ENCODE data around the gene C2orf76. TPM values are rescaled to one million over a fixed set of nuclear protein-coding genes. Genes with fewer than 3 reads are reported as not detected.

C2orf76 gene
- total RNA-seq, 1 donor from 2014 or later = 11.7 TPM

DNA sequence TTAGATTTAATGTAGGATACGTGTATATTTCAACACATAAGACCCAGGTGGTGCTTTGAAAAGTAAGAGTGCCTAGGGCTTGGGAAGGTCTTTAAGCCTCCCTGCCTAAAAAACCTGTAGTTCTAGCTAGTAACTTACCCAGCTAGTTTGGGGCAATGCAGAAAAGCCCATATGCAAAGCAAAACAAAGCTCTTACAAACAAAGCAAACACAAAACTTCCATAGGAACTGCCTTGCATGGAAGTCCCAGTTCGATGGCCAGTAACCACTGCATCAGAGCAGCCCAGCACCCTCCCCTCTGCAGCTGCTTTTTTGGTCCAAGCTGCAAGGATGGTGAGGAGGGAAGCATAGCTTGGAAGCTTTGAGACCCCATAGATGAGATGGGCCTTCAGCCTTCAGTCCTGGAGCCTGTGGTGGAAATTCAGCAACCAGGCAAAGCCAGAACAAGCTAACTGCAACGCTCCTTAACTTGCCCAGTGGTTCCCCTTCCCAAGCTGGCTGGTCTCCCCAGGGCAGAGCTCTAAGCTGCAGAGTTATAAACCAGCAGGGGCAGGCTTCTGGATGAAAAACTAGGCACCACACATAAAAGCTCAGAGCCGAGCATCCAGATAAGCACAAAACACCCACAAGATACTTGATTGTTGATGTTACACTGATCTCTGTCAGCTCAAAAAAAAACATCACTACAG lies 16.2 kb downstream of the C2orf76 start:
- Mint-ChIP-seq H3K4me3 (peak overlapping the region; percentile 14), H3K27ac (peak overlapping the region; percentile 93), H3K36me3 (no peaks in the 10 kb centered on the region), H3K9me3 (no peaks in the 10 kb centered on the region), H3K4me1 (ENCODE audit: unreplicated experiment) (peaks cover 5% of the 10 kb centered on the region), H3K27me3 (no peaks in the 10 kb centered on the region)
- TF ChIP-seq, protein P1, sequence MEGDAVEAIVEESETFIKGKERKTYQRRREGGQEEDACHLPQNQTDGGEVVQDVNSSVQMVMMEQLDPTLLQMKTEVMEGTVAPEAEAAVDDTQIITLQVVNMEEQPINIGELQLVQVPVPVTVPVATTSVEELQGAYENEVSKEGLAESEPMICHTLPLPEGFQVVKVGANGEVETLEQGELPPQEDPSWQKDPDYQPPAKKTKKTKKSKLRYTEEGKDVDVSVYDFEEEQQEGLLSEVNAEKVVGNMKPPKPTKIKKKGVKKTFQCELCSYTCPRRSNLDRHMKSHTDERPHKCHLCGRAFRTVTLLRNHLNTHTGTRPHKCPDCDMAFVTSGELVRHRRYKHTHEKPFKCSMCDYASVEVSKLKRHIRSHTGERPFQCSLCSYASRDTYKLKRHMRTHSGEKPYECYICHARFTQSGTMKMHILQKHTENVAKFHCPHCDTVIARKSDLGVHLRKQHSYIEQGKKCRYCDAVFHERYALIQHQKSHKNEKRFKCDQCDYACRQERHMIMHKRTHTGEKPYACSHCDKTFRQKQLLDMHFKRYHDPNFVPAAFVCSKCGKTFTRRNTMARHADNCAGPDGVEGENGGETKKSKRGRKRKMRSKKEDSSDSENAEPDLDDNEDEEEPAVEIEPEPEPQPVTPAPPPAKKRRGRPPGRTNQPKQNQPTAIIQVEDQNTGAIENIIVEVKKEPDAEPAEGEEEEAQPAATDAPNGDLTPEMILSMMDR (conservative IDR thresholded peaks at IDR 0.05) = peak; percentile 15
- no peak for DNase-seq (ENCODE audit: extremely low spot score, unreplicated experiment)

DNA sequence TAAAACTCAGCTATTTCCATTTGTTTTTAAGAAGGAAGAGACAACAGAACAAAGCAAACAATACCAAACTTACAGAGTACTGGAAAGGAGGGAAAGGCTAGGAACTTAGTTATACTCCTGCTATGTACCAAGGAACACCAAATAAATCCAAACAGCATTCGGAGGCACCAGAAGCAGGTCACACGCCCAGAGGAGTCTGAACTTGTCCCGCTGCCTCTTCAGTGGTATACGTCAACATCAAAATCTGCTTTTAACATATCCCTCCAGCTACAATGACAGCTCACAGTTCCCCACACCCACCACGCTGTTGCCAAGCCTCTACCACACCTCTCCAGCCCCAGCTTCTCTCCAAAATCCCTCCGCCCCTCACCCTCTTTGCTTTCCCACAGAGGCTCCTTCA lies 17.3 kb downstream of the C2orf76 start:
- H3K27ac Mint-ChIP-seq = peak overlapping the region; percentile 93
- H3K27me3 Mint-ChIP-seq = no peaks in the 10 kb centered on the region
- TF ChIP-seq, protein P1 (conservative IDR thresholded peaks at IDR 0.05) = no peak
- no peaks in the 10 kb centered on the region for H3K9me3 Mint-ChIP-seq
- H3K4me3 Mint-ChIP-seq = peak overlapping the region; percentile 80
- peaks cover 5% of the 10 kb centered on the region for H3K4me1 Mint-ChIP-seq (ENCODE audit: unreplicated experiment)
- no peaks in the 10 kb centered on the region for H3K36me3 Mint-ChIP-seq
- no peak for DNase-seq (ENCODE audit: extremely low spot score, unreplicated experiment)

DNA sequence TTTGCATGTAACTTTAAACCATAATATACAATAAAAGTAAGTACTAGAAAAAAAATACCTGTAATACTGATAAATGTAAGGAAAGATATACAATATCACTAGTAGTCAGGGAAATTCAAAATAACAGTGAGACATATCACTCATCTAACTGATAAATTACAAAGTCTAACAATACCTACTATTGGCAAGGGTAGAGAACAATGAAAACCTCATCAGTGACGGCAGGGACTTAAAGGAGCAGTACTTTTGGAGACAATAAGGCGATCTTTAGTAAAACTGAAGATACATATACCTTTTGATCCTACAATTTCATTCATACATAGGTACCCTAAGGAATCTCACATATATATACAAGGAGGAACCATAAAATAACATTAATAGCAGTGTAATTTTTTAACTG lies 24.9 kb downstream of the C2orf76 start:
- Mint-ChIP-seq H3K36me3 (peaks cover 2% of the 10 kb centered on the region), H3K27me3 (no peaks in the 10 kb centered on the region), H3K9me3 (no peaks in the 10 kb centered on the region), H3K4me1 (ENCODE audit: unreplicated experiment) (no peaks in the 10 kb centered on the region), H3K4me3 (no peak overlapping the region), H3K27ac (no peak overlapping the region)
- DNase-seq (ENCODE audit: extremely low spot score, unreplicated experiment) = no peak
- TF ChIP-seq, protein P1 (conservative IDR thresholded peaks at IDR 0.05) = no peak

DNA sequence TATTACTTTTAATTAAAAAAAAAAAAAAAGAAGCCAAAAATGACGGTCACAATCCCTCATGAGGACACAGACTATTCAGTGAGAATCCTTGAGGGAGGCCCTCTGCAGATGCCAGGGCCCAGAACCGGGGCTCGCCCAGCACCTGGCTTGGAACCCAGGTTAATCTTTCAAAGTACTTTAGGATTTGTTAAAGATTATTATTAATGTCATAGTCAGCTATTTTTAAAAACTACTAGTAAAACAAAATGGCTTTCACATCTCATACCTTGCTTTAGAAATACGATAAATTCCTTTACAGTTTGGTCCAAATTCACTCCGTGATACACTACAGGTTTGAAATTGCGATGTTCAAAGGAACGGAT lies 27.1 kb downstream of the C2orf76 start:
- H3K9me3 Mint-ChIP-seq = no peaks in the 10 kb centered on the region
- H3K4me3 Mint-ChIP-seq = no peak overlapping the region
- H3K4me1 Mint-ChIP-seq (ENCODE audit: unreplicated experiment) = no peaks in the 10 kb centered on the region
- no peaks in the 10 kb centered on the region for H3K27me3 Mint-ChIP-seq
- TF ChIP-seq, protein P1 (conservative IDR thresholded peaks at IDR 0.05) = no peak
- no peak for DNase-seq (ENCODE audit: extremely low spot score, unreplicated experiment)
- no peak overlapping the region for H3K27ac Mint-ChIP-seq
- H3K36me3 Mint-ChIP-seq = peaks cover 6% of the 10 kb centered on the region

DNA sequence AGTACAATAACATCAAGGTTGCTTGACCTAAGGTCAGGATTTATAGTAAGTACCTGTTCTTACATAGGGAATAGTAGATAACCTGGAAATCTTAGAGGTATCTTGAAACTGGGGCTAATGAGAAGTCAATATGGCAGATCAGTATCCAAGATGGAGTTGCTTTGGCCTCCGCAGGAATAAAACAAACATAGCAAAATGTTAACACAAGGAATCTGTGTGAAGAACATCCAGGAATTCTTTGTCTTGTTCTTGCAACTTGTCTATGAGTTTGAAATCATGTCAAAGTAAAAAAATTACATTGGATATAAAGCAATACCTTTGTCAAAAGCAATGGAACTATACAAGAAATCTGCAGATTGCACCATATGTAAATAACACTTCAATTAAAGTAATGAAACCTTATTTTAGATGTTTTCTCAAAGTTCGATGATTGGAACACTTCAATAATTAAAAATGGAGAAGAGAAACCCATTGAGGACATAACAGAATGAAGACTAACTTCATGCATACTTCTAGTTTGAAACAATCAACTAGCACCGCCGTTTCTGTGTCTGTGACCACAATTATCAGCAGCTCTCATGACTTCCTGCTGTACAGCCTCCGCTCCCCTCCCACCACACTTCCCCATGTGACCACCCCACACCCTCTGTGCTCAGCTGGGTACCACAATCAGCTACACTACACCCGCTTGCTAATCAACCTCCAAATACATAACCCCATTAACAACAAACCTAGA lies 27.6 kb downstream of the C2orf76 start:
- H3K36me3 Mint-ChIP-seq = peaks cover 6% of the 10 kb centered on the region
- TF ChIP-seq, protein P1 (conservative IDR thresholded peaks at IDR 0.05) = no peak
- H3K4me1 Mint-ChIP-seq (ENCODE audit: unreplicated experiment) = no peaks in the 10 kb centered on the region
- no peaks in the 10 kb centered on the region for H3K27me3 Mint-ChIP-seq
- no peak overlapping the region for H3K27ac Mint-ChIP-seq
- DNase-seq (ENCODE audit: extremely low spot score, unreplicated experiment) = no peak
- no peaks in the 10 kb centered on the region for H3K9me3 Mint-ChIP-seq
- no peak overlapping the region for H3K4me3 Mint-ChIP-seq
